ENCODE results near the gene MIAT. TPM values are rescaled to one million over a fixed set of nuclear protein-coding genes. Genes with fewer than 3 reads are reported as not detected.

MIAT gene
- total and polyA plus RNA-seq, 9 of the 15 experiments (the other 6 are each of a cell fraction or from before 2014, with no cell fraction given), result 0.03 to 0.93 (median 0.34) TPM

GRCh38 chr22:26632422-26633155 lies 24.8 kb upstream of the MIAT start (continued):
- no peak for TF ChIP-seq RERE (CRISPR knock-in tag; IDR thresholded peaks at IDR 0.05; ENCODE audit: borderline replicate concordance)
- no peak; a peak in 1 of 4 replicates for TF ChIP-seq ZNF639 (CRISPR knock-in tag; conservative IDR thresholded peaks at IDR 0.05 in 1 of 2, IDR thresholded peaks at IDR 0.05 in 1 of 2)
- TF ChIP-seq KDM2B (CRISPR knock-in tag; IDR thresholded peaks at IDR 0.05), result no peak
- no peak for TF ChIP-seq POLR3A (IDR thresholded peaks at IDR 0.05; ENCODE audit: borderline replicate concordance, extremely low read depth, insufficient read depth, insufficient read length)
- TF ChIP-seq GABPB2 (CRISPR knock-in tag; conservative IDR thresholded peaks at IDR 0.05), result no peak
- TF ChIP-seq TFAM (CRISPR knock-in tag; conservative IDR thresholded peaks at IDR 0.05), result no peak
- no peak for TF ChIP-seq MITF (IDR thresholded peaks at IDR 0.05)
- no peak for TF ChIP-seq TAF7 (tag; IDR thresholded peaks at IDR 0.05)
- peak; percentile 45; the same call in 1 of the 2 replicates for TF ChIP-seq CHAMP1 (IDR thresholded peaks at IDR 0.05)
- no peak for TF ChIP-seq WHSC1 (IDR thresholded peaks at IDR 0.05; ENCODE audit: low read length)
- no peak for TF ChIP-seq BRF1 (IDR thresholded peaks at IDR 0.05; ENCODE audit: borderline replicate concordance, extremely low read depth, insufficient read length)
- TF ChIP-seq PTBP1 (IDR thresholded peaks at IDR 0.05; ENCODE audit: low read depth, low read length), result no peak
- peak; percentile 58; the same call in 1 of the 2 replicates for TF ChIP-seq ZNF12 (CRISPR knock-in tag; IDR thresholded peaks at IDR 0.05)
- no peak for TF ChIP-seq HNRNPK (IDR thresholded peaks at IDR 0.05; ENCODE audit: low read depth, low read length, poor library complexity, severe bottlenecking)
